Neural cell (in vitro differentiated cells): ENCODE results near the gene PCED1B. TPM values are rescaled to one million over a fixed set of nuclear protein-coding genes. Genes with fewer than 3 reads are reported as not detected.

Experiments
- H2AFZ ChIP-seq: fragments of 200-600, 300-800 bp; sonication (generic), shearing (Covaris generic); 2 replicates; pipeline ENCODE4 v1.6.0; 2014; ENCODE audit warnings: low read depth, mild to moderate bottlenecking, antibody characterized with exemption, low read length, moderate library complexity
- H3F3A ChIP-seq: fragments of 200-600 bp; shearing (Covaris generic); 2 replicates; pipeline ENCODE4 v1.6.1; 2016; ENCODE audit warnings: mild to moderate bottlenecking, moderate library complexity, mixed read lengths, antibody characterized with exemption, low read length; ENCODE audit not compliant: insufficient read depth, poor library complexity, severe bottlenecking
- H3K27ac ChIP-seq: fragments of 200-600, 300-800 bp; sonication (generic), shearing (Covaris generic); 2 replicates; pipeline ENCODE4 v1.5.1; 2014; ENCODE audit warnings: mild to moderate bottlenecking, low read length, moderate library complexity
- H3K27me3 ChIP-seq: fragments of 300-800, 200-600 bp; sonication (generic), shearing (Covaris generic); 2 replicates; pipeline ENCODE4 v1.6.0; 2014; ENCODE audit warnings: mild to moderate bottlenecking, low read depth, low read length, moderate library complexity; ENCODE audit not compliant: insufficient read depth
- H3K36me3 ChIP-seq: fragments of 300-800, 200-600 bp; sonication (generic), shearing (Covaris generic); 2 replicates; pipeline ENCODE4 v1.5.1; 2014; ENCODE audit warnings: mild to moderate bottlenecking, antibody characterized with exemption, low read length, moderate library complexity; ENCODE audit not compliant: insufficient read depth
- H3K4me2 ChIP-seq: fragments of 300-800, 200-600 bp; sonication (generic), shearing (Covaris generic); 2 replicates; pipeline ENCODE4 v1.6.0; 2014; ENCODE audit warnings: mild to moderate bottlenecking, low read length
- H3K4me3 ChIP-seq: fragments of 300-800, 200-600 bp; sonication (generic), shearing (Covaris generic); 2 replicates; pipeline ENCODE4 v1.5.1; 2014; ENCODE audit warnings: mild to moderate bottlenecking, low read length, moderate library complexity
- H3K79me2 ChIP-seq: fragments of 200-600 bp; shearing (Covaris generic); replicated peaks from 2 replicates; pipeline ENCODE4 v1.6.0; 2014; ENCODE audit warnings: mild to moderate bottlenecking, low read length, moderate library complexity; ENCODE audit not compliant: insufficient read depth
- H3K9ac ChIP-seq: fragments of 300-800, 200-600 bp; sonication (generic), shearing (Covaris generic); 2 replicates; pipeline ENCODE4 v1.6.1; 2016; ENCODE audit warnings: mild to moderate bottlenecking, low read length, mixed read lengths
- H3K9me2 ChIP-seq: fragments of 200-600 bp; shearing (Covaris generic); 2 replicates; pipeline ENCODE4 v1.6.1; 2016; ENCODE audit warnings: mild to moderate bottlenecking, low read length, mixed read lengths; ENCODE audit not compliant: insufficient read depth
- H3K9me3 ChIP-seq: fragments of 200-600, 300-800 bp; sonication (generic), shearing (Covaris generic); 2 replicates; pipeline ENCODE4 v1.6.1; 2016; ENCODE audit warnings: mild to moderate bottlenecking, mixed run types, low read length, moderate library complexity, mixed read lengths
- H4K20me1 ChIP-seq: fragments of 200-600 bp; shearing (Covaris generic); 2 replicates; pipeline ENCODE4 v1.6.1; 2016; ENCODE audit warnings: mild to moderate bottlenecking, mixed run types; ENCODE audit not compliant: insufficient read depth
- EP300 ChIP-seq: fragments of 450-650 bp; conservative IDR thresholded peaks from 2 replicates; pipeline ENCODE4 v1.6.1; 2014; ENCODE audit warnings: antibody characterized with exemption, mild to moderate bottlenecking, moderate library complexity; ENCODE audit not compliant: poor library complexity, severe bottlenecking
- EZH2 ChIP-seq: fragments of 200-600, 300-800 bp; shearing (Covaris generic), sonication (generic); IDR thresholded peaks from 2 replicates; pipeline ENCODE4 v1.6.1; 2014; ENCODE audit warnings: antibody characterized with exemption, low read length, borderline replicate concordance, mild to moderate bottlenecking; ENCODE audit not compliant: insufficient read depth, poor library complexity, severe bottlenecking
- MXI1 ChIP-seq: fragments of 450-650 bp; conservative IDR thresholded peaks from 2 replicates; pipeline ENCODE4 v1.6.1; 2014; ENCODE audit warnings: antibody characterized with exemption, mild to moderate bottlenecking; ENCODE audit not compliant: poor library complexity, severe bottlenecking
- POLR2AphosphoS5 ChIP-seq: IDR thresholded peaks from 2 replicates; pipeline ENCODE4 v1.6.1; 2012
- RAD21 ChIP-seq: fragments of 450-650 bp; conservative IDR thresholded peaks from 2 replicates; pipeline ENCODE4 v1.6.1; 2014; ENCODE audit warnings: antibody characterized with exemption, mild to moderate bottlenecking, moderate library complexity
- REST ChIP-seq: IDR thresholded peaks from 2 replicates; pipeline ENCODE4 v1.6.1; 2012; ENCODE audit warnings: borderline replicate concordance
- SMC3 ChIP-seq: fragments of 450-650 bp; conservative IDR thresholded peaks from 2 replicates; pipeline ENCODE4 v1.6.1; 2014; ENCODE audit warnings: antibody characterized with exemption, mild to moderate bottlenecking, moderate library complexity; ENCODE audit not compliant: poor library complexity
- TAF1 ChIP-seq: IDR thresholded peaks from 2 replicates; pipeline ENCODE4 v1.6.1; 2012; ENCODE audit warnings: low read depth
- polyA plus RNA-seq: library from polyadenylated mRNA; depleted of rRNA; stranded (reverse); fragments of >200 nt; gene quantifications from 2 replicates; pipeline ENCODE4 v1.2.3, GENCODE V29; 2014
- TF ChIP-seq, protein P1 (sequence below): fragments of 450-650 bp; IDR thresholded peaks from 2 replicates; pipeline ENCODE4 v1.5.1; 2014; ENCODE audit warnings: antibody characterized with exemption, mild to moderate bottlenecking, moderate library complexity; ENCODE audit not compliant: poor library complexity, severe bottlenecking

The PCED1B gene
- polyA plus RNA-seq, 1 donor from 2014 or later: not detected

DNA sequence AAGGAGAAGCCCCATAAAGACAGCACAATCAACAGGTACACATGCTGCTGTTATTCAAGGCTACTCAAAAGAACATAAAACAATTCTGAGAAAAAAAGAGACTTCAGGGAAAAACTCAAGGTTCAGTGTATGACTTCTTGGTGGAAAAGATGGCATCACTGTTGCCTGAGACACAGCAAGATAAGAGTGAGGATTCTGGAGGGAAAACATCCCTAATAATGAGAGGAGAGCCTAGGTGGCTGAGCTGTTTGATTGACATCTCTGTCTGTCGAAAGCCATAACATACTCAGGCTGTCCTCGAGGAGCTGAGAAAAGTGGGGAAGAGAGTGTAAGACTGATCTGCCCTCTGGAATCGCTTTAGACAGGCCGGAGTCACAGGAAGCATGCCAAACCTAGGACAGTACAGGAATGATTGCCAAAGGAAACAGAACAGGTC is 193.8 kb downstream of the PCED1B start:
- Histone ChIP-seq H3K4me3 (no peak overlapping the region), H2AFZ (no peak overlapping the region), H3F3A (no peaks in the 10 kb centered on the region), H3K27ac (no peak overlapping the region), H3K9me3 (no peaks in the 10 kb centered on the region), H4K20me1 (no peaks in the 10 kb centered on the region), H3K9ac (no peak overlapping the region), H3K27me3 (no peaks in the 10 kb centered on the region), H3K9me2 (no peaks in the 10 kb centered on the region), H3K36me3 (no peaks in the 10 kb centered on the region), H3K79me2 (no peaks in the 10 kb centered on the region), H3K4me2 (no peak overlapping the region)
- TF ChIP-seq MXI1: no peak
- TF ChIP-seq RAD21: no peak
- TF ChIP-seq EZH2: no peak
- TF ChIP-seq, protein P1, sequence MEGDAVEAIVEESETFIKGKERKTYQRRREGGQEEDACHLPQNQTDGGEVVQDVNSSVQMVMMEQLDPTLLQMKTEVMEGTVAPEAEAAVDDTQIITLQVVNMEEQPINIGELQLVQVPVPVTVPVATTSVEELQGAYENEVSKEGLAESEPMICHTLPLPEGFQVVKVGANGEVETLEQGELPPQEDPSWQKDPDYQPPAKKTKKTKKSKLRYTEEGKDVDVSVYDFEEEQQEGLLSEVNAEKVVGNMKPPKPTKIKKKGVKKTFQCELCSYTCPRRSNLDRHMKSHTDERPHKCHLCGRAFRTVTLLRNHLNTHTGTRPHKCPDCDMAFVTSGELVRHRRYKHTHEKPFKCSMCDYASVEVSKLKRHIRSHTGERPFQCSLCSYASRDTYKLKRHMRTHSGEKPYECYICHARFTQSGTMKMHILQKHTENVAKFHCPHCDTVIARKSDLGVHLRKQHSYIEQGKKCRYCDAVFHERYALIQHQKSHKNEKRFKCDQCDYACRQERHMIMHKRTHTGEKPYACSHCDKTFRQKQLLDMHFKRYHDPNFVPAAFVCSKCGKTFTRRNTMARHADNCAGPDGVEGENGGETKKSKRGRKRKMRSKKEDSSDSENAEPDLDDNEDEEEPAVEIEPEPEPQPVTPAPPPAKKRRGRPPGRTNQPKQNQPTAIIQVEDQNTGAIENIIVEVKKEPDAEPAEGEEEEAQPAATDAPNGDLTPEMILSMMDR: no peak
- no peak for TF ChIP-seq SMC3
- no peak for TF ChIP-seq EP300
- no peak for TF ChIP-seq TAF1
- no peak for TF ChIP-seq POLR2AphosphoS5
- no peak for TF ChIP-seq REST

DNA sequence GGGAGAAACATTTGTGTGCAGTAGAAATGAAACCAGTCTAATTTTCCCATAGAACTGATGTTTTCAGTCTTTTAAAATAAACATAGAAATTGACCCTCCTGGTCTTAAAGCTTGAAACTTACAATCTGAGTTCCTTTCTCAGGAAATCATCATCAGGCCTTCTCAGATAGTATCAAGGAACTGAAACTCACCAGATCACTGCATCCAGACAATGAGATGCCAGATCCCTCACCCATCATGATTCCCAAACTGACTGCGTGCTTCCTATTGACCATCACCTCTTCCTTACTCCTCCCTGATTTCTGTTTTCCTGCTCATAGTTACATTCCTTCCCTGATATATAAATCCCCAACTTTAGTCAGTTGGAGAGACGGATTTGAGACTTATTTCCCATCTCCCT is 195.3 kb downstream of the PCED1B start:
- no peak overlapping the region for H3K27ac ChIP-seq
- TF ChIP-seq EZH2 (no peak), SMC3 (no peak), MXI1 (no peak), EP300 (no peak), RAD21 (no peak), REST (no peak), POLR2AphosphoS5 (no peak), TAF1 (no peak)
- TF ChIP-seq, protein P1: no peak
- no peaks in the 10 kb centered on the region for H3K79me2 ChIP-seq
- no peaks in the 10 kb centered on the region for H3K9me2 ChIP-seq
- H3K36me3 ChIP-seq: no peaks in the 10 kb centered on the region
- H4K20me1 ChIP-seq: no peaks in the 10 kb centered on the region
- no peaks in the 10 kb centered on the region for H3F3A ChIP-seq
- no peak overlapping the region for H3K4me2 ChIP-seq
- H3K9ac ChIP-seq: no peak overlapping the region
- H3K4me3 ChIP-seq: no peak overlapping the region
- no peak overlapping the region for H2AFZ ChIP-seq
- no peaks in the 10 kb centered on the region for H3K27me3 ChIP-seq
- no peaks in the 10 kb centered on the region for H3K9me3 ChIP-seq
